Measurements from ENCODE around the gene MINPP1.

- TF ChIP-seq CTCF (conservative IDR thresholded peaks at IDR 0.05; ENCODE audit: low read depth, low read length), result no peak
- no peak for TF ChIP-seq EZH2phosphoT487 (IDR thresholded peaks at IDR 0.05; ENCODE audit: borderline replicate concordance, low read length)
Measured at GRCh38 chr10:87523731-87524130, 19.0 kb downstream of the MINPP1 start.

All from PC-3 (cell line).